Cardiac septum (tissue), 1 donor: ENCODE results near the gene DNAH1. TPM values are rescaled to one million over a fixed set of nuclear protein-coding genes. Genes with fewer than 3 reads are reported as not detected.

Source experiments
- DNase-seq: peaks from one replicate; pipeline ENCODE4 v3.0.0-alpha.2; 2020; ENCODE audit warnings: low spot score
- intact Hi-C: fragments of 100-400 bp; cut with DNase I; formaldehyde crosslinking; loops from one replicate; pipeline ENCODE4 v1.14.0; 2022
- total RNA-seq: library from RNA; stranded (reverse); fragmentation: NEBNext Ultra II Directional; extraction: Animal tissue kit (Norgen Biotek cat#: 25700); gene quantifications from one replicate; pipeline ENCODE4 v1.2.1, GENCODE V29; 2021
- donor health status: DM: no; HTN: no; CAD: no.

The DNAH1 gene
- total RNA-seq, 1 donor from 2014 or later: 4.2 TPM

DNA sequence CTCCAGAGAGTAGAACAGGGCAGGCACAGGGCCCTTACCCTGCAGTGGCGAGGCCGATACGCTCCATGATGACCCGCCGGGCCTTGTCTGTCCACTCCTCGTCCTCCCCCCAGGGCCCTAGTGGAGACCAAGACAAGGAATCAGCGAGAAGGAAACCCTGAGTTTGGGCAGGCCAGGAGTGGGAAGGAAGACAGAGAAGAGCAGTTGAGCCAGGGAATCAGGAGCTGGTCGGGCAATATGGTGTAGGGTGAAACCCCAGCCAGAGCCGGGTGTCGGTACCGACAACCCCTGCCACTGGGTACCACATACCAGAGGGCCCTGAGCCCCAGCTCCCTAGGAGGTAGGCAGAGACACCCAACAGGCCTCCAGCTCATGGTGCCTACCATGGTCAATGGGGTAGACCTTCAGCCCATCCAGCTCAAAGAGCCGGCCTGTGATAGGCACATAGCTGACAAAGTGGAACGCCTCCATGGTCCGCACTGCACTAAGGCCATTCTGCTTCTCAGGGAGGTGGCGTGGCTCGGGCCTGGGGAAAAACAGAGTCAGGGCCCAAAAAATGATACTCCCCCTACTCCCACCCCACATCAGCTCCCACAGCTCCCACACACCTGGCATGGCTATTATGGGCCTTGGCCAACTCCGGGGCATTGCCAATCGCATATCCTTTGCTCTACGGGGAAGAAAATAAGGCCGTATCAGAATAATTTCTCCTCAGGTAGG lies 90.8 kb downstream of the DNAH1 start:
- DNase-seq: peak; percentile 64
- intact Hi-C loops: loop anchor here (5.0 to 10.0 kb wide), 2 partner anchors 120 to 638 kb away; partner anchors contain the start of genes GLYCTK and SFMBT1

DNA sequence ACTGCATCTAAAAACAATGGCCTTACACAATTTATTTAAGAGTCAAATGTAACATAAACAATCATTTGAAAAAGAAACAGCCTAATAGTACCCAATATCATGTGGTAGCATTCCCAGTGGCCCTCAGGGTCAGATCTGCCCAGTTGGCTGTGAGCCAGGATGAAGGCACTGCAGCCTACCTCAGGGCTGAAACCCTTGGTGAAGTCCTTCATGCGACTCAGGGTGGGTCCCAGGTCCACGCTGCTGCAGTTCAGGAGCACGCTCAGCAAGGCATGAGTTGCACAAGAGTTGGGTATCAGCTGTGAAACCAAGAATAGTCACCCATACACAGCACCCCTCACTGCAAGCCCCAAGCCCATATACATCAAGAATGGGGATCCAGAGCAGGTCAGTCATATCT lies 91.7 kb downstream of the DNAH1 start:
- DNase-seq: peak; percentile 46
- intact Hi-C loops: loop anchor here (5.0 to 10.0 kb wide), 2 partner anchors 120 to 637 kb away; partner anchors contain the start of genes GLYCTK and SFMBT1

DNA sequence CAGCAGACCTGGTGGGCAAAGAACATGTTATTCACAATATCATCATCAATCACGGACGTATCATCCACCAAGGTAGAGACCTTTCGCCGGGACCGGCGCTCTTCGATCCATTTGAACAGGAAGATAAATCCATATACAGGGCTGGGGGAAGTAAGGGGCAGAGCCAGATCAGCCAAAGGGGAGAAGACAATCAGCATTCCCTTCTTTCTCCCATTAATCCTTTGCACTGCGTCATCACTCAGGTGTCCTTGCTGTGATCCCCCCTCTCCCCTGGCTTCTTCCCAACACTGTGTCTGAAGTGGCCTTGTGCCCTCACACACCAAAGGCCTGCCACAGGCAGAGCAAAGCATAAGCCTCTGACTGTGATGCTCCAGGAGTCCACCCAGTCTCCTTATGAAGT lies 92.3 kb downstream of the DNAH1 start:
- no peak for DNase-seq
- intact Hi-C loops: loop anchor here (5.0 to 10.0 kb wide), 2 partner anchors 121 to 636 kb away; partner anchors contain the start of genes GLYCTK and SFMBT1

DNA sequence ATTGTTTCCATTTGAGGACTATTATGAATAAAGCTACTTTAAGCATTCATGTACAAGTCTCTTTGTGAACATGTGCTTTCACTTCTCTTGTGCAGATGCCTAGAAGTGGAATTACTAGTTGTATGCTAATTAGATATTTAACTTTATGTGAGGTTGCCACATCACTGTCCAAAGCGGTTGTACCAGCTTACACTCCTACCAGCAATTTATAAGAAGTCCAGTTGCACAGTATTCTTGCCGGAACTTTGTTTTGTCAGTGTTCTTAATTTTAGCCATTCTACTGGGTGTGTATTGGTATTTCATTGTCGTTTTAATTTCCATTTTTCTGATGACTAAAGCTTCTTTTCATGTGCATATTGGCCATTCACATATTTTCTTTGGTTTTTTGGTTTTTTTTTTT lies 99.7 kb downstream of the DNAH1 start:
- intact Hi-C loops: no loop called here
- no peak for DNase-seq

DNA sequence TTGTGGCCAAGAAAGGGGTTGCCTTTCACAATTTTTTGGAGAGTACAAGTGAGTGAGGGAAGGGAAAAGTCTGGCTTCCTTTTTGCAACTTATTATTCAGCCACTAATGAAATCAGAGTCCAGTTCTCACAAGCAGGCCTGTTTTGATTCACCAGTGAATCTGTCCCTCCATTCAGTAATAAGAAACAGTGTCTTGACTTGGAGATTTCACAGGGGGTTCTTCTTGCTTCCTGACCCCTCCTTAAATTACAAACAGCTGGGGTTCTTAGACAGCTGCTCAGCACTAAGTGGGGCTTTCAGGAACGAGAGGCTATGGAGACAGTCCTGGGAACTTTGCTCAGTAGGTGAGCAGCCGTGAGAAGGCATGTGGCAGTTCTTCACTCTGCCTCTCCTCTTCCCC lies 104.3 kb downstream of the DNAH1 start:
- intact Hi-C loops: no loop called here
- DNase-seq: peak; percentile 46

DNA sequence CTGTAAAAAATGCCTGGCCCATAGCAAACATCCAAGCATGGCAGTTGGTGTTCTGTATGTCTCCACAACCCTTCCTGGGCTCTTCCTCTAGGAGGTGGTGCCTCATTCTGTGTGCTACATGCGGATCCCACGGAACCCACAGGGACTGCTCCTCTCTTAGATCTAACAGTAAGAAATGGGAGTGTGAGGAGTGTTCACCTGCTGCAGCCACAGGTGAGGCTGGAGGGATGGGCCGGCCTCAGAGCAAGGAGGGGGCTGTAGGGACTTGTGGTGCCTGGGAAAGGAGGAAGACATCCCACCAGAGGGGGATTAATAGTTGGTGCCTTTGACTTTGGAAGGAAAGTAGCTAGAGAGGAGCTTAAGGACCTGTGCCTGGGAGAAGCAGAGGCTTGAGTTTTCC lies 106.5 kb downstream of the DNAH1 start:
- intact Hi-C loops: no loop called here
- no peak for DNase-seq

DNA sequence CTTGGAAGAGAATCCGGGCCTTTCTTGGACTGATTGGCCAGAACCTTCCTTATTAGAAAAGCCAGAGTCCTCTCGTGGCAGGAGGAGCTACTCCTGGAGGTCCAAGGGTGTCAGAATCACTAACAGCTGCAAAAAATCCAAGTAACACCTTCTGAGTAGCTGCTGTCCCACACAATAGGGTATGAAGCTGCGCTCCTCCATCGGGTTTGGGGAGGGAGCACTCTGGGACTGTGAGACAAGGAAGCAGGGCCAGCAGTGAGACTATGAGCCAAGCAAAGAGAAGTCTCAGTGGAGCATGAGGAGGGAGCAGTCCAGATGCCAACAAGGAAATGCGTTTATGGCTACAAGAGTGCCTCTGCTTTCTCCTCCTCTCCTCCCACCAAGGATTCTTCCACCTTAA lies 107.1 kb downstream of the DNAH1 start:
- intact Hi-C loops: no loop called here
- no peak for DNase-seq

DNA sequence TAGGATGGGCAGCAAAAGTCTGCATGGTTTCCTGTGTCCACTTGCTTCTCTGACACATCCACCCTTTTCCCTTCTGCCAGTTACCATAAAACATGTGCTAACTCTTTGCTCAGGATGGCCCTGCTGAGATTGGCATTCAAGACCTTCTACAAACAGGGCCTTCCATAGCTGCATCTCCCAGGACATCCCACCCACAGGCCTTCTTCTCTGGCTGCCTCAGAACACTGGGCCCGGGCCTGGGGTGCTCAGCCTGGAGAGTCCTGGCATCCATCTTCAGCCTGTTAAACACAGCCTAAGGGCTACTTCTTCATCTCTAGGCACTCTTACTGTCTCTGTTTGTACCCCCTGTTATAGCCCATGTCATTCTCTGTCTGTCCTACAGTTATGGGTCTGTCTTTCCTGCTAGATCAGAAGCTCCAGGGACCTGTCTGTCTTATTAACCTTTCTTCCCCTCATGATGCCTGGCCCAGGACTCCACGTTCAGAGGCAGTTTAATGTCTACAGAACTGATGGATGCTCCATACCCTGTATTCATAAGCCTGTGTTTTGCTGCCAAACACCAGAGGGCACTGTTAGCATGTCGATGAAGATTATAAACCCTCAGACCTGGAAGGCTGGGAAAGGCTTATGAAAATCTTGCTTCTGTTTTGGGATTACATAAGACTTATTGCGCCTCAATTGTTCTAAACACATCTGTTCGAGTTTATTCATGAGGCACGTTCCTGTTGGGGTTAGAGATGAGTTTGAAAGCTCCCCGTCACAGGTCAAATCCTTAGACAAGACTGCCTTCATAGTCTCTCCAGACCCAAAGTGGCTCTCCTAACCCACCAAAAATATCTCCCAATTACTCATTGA lies 112.3 kb downstream of the DNAH1 start:
- peak; percentile 68 for DNase-seq
- intact Hi-C loops: loop anchor here (1.0 kb wide), 1 partner anchor 18 kb away; no protein-coding TSS in a partner anchor

DNA sequence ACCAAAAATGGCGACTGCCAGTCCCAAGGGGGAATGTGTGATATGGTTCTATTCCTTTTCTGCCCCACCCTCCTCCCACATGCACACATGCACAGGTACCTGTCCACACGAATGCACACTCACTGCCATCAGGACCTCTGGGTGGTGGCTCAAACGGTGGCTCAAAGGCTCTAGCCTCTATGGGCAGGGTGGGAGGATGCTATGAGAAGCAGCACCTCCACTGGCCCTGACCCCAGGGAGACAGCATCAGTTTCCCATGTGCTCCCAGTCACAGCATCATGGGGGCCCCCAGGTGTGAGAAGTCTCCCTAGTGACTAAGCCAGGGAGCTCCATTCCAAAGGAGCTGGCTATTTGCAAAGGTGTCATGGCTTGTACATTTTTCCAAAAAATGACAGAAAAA lies 112.9 kb downstream of the DNAH1 start:
- peak; percentile 68 for DNase-seq
- intact Hi-C loops: no loop called here

DNA sequence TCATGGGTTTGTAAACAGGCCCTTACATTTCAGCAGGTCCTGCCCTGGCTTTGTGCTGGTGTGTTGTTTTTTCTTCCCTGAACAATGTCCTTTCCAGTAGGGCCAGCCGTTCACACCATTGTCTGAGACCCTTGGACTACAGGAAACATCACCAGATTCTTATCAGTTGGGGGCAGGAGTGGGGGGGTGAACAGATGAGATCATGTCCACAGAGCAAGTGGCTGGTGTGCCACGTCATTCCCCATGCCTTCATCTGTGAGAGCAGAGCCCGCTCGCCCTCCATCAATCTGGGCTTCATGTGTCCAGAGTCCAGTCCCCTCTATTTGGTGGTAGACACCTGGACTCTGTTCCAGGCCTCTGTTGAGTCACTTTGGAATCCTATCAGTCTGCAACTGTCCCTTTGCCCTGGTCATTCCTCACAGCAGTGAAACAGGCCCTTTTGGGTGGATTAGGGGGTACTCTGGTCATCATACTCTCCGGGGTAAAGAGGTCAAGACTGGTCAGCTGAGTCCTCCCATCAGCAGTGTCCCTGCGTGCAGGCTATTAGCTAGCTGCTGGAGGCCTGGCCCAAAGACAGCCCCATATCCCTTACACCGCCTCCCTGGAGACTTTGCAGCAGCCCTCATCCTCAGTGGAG lies 113.8 kb downstream of the DNAH1 start:
- peak; percentile 73 for DNase-seq
- intact Hi-C loops: no loop called here

DNA sequence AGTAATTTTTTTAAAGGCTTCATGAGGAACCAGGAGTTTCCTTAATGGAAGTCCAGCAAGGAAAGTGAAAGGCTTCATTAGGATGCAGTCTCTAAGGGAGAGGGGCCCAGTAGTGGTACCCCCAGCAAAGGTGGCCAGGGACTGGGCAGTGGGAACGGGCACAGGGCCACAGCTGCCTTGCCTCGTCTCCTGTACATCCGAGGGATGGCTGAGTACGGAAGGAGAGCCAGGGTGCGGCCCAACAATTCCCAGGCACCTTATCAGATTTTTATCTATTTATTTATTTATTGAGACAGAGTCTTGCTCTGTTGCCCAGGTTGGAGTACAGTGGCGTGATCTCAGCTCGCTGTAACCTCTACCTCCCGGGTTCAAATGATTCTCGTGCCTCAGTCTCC lies 114.3 kb downstream of the DNAH1 start:
- DNase-seq: peak; percentile 72
- intact Hi-C loops: no loop called here

DNA sequence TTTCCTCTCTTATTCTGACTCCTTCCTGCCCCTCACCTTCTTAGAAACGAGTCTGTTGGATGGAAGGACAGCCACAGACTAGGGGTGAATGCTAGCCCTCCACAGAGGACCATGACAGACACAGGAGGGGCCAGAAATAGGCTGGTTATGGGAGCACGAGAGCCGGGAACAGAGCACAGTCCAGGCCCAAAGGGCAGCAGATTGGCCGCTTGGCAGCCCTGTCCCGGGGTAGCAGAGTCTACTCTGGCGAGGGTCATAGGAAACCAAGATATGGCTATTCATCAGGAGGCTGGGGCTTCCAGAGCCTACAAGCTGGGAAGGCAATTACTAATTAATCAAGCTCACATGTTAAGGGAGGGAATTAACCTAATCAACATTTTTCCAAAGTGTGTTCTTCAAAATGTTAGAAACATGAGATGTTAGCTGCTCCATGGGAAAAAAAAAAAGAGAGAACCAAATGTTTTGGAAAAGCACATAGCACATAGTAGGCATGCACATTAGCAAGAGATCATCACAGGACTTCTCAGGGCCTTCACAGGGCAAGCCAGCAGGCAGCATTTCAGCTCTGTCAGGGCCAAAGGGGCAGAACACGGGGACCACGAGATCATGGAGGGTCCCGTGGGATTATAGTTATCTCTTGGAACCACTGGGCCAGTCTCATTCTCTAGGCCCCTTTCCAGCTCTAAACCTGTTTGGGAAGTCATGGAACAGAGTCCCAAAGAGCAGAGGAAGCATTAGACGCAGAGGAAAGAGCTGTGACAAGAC lies 115.5 kb downstream of the DNAH1 start:
- intact Hi-C loops: no loop called here
- DNase-seq: peak; percentile 68

DNA sequence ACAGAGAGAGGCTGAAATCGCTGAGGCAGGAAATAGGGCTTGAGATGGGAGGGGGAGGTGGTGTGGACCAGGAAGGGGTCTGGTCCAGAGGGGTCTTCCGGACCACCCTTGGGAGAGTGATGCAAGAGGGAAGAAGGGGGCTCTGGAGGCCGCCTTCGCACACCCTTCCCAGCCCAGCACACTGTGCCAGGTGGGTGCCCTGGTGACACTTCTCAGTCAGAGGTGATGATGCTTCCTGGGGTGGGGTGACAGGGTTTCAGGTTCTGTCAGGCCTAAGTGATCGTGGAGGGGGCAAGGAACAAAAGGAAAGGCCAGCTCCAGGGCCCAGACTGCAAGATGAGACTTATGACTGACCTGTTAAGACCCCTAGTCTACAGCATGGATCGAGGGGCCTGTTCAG lies 116.1 kb downstream of the DNAH1 start:
- intact Hi-C loops: no loop called here
- DNase-seq: peak; percentile 39

DNA sequence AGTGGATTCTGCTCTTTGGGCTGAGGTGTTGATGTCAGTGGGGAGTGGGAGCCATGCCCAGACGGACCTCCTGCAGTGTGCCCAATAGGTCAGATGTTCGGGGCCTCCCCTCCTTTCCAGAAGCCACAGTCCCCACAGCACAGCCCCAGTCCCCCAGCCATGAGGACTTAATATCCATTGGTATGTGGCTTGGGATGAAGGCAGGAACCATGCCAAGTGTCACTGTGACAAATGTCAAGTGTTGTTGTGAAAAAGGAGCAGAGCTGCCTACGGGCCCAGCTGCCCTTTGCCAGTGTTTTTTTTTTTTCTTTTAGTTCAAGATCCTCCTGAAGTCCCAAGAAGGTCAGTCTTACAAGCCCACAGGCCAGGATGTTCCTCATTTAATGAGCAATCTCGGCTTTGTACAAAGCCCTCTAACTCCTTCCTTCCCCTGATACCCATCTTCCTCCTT lies 116.6 kb downstream of the DNAH1 start:
- intact Hi-C loops: no loop called here
- DNase-seq: peak; percentile 76

DNA sequence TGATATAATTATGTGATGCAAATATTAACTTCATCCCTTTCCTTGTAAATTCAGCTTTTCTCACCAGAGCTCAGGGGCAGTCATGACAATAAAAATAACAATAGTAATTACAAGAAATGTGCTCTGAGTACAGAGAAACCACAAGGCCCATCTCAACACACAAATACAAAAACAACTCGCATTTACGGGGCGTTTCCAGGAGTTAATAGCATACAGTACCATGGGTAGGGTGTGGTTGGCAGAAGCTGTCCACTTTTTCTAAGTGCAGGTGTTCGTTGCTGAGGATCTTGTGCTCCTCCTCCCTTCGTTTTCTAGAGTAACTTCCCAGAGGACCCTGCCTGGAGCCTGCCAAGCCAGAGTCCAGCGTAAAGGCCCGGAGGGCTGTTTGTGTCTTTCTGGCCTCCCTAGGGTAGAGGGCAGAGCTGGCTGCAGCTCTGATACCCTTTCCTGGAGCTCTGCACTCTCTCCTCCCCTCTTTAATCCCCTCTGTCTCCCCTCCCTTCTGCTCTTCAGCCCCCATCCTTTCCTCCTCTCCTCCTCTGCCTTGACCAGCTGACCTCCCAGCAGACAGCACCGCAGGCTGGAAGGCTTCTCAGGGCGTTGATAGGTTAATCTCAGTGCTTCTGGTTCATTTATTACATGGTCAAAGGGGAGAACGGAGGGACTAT lies 117.3 kb downstream of the DNAH1 start:
- intact Hi-C loops: no loop called here
- peak; percentile 57 for DNase-seq

DNA sequence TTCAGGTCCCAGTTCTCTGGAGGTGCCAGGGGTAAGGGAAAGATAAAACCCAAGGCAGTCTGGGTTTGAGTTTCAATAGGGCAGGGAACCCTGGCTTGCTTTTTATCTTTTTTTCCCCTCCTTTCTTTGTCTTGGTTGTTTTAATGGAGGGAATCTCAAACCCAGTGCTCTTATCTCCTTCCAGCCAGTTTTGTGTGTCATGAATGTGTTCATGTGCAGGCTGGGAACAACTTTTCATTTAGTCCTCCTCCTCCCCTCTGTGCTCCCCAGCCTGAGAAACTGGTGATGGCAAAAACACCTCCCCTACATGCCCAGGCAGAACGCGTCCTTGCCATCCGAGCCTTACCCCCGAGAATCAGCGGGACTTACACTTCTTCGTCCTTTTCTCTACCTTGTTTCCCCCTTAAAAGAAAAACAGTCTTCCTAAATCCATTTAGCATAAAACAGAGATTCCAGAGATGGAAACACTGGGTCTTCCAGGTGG lies 117.9 kb downstream of the DNAH1 start:
- intact Hi-C loops: no loop called here
- DNase-seq: peak; percentile 59

DNA sequence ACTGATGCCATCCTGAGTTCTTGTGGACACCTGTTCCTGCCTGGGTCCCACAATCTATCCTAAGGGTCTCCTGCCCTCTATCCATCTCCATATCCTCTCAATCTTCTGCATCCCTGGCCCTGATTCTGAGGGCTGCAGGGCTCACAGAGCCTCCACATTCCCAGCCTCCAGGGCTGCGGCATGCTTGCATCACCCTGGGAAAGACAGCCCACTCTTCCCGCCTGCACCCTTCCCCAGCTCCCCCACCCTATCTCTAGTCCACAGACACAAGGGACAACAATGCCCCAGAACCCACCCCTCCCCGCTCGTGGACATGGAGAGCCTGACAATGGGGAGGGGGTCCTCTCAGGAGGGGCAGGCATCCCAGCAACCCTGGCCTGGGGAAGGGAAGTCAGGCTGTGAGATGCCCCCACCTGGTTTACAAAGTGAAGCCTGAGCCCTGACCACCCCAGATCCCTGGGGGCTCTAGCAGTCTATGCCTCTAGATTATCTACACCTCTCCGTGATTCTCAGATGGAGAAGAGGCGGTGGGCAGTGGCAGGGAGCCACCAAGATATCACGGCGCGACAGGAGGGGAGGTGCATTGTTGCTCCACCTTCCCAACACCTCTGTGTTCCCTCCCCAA lies 118.5 kb downstream of the DNAH1 start:
- DNase-seq: no peak
- intact Hi-C loops: no loop called here
